Adrenal gland (tissue), 5 donors: ENCODE data around the gene SLC25A26.

Experiments
- CTCF ChIP-seq, 6 experiments: fragments of 450-650 bp in 4 of 6; fragments of 200-600 bp in 2 of 6; sonication (generic) in 1 of 6; IDR thresholded peaks; 1 replicate in 5 of 6; 2 replicates in 1 of 6; pipeline versions ENCODE4 v1.5.1 to v1.8.0; 2016 to 2021; ENCODE audit warnings: antibody characterized with exemption in 6 of 6, mild to moderate bottlenecking in 2 of 6, moderate library complexity in 1 of 6
- POLR2A ChIP-seq, 2 donors: fragments of 450-650 bp; IDR thresholded peaks; one replicate each; pipeline ENCODE4 v1.6.1; 2017; ENCODE audit warnings: antibody characterized with exemption in 2 of 2, mild to moderate bottlenecking in 2 of 2, moderate library complexity in 1 of 2
- donor health status: DM: no; HTN: no; CAD: no.

GRCh38 chr3:66405701-66406091 lies 184.9 kb downstream of the SLC25A26 start:
- TF ChIP-seq CTCF (IDR thresholded peaks at IDR 0.05) = no peak
- no peak for TF ChIP-seq POLR2A (IDR thresholded peaks at IDR 0.05)
